GM11168 (cell line): Measurements from ENCODE around the gene RPS6KA2.

ENCODE experiments used
- in situ Hi-C: fragments of 300-500 bp; cut with MboI; formaldehyde crosslinking; loops from one replicate; pipeline ENCODE4 v1.12.0; 2022; ENCODE audit warnings: low sequenced_read_pairs; ENCODE audit not compliant: unreplicated experiment

The RPS6KA2 gene

GRCh38 chr6:166656230-166657151 lies 29.4 kb upstream of the RPS6KA2 start:
- in situ Hi-C loops, result no loop called here

- in situ Hi-C loops, result no loop called here
These were observed 28.7 kb upstream of the RPS6KA2 start for GRCh38 chr6:166655713-166656229.

- in situ Hi-C loops, result no loop called here
These were observed 28.2 kb upstream of the RPS6KA2 start for GRCh38 chr6:166655251-166655650.

GRCh38 chr6:166654573-166654972 lies 27.5 kb upstream of the RPS6KA2 start:
- in situ Hi-C loops, result no loop called here

GRCh38 chr6:166653639-166653941 lies 26.5 kb upstream of the RPS6KA2 start:
- in situ Hi-C loops, result no loop called here

DNA sequence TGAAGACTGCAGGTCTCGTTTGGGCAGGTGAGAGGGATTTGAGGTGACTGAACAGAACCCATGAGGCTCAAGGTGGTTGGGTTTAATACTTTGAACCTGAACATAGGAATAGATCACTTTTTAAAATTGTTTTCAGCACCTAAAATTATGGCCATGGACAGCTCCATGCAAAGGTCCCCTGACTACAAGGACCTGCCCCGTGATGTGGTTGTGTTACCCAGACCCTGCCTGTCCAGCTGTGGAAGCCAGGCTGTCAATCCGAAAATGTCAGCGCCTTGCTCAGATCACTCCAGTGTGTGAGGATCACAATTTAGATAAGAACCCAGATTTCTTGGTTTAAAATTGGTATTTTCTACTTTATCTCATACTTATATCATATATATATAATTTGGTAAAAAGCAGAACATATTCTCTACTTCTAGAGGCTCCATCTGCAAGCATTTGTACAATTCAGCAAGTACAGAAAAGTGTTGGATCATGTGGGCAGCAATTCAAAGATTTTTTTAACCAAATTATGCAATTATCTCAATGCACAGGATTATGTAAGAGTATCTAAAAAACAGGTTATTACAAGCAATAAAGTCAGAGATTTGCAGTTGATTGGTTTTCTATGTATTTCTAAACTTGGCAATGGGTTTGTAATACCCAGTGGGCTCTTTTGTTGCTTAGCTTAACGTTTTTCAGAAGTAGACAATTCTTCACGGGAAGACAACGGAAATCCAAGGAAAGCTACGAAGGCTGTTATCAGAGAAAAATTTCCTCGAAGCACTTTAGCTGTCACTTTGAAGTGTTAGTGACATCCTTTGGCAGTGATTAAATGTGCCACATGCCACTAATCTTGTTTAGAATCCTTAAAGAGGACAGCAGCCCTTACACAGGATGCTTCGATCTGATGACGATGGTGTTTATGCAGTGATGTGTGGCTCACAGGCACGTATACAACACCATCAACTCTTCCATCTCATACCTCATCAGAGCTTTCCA lies 24.1 kb upstream of the RPS6KA2 start:
- in situ Hi-C loops, result no loop called here

GRCh38 chr6:166650047-166650446 lies 23.0 kb upstream of the RPS6KA2 start:
- in situ Hi-C loops, result no loop called here

GRCh38 chr6:166648846-166649245 lies 21.8 kb upstream of the RPS6KA2 start:
- in situ Hi-C loops, result no loop called here

DNA sequence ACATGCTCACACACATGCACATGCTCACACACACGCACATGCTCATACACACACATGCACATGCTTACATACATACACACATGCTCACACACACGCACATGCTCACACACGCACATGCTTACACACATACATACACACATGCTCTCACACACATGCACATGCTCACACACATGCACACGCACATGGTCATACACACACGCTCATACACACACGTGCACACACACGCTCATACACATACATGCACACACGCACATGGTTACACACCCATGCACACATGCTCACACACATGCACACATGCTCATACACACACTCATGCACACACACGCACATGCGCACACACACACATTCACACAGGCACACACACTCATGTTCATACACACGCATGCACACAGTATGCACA lies 20.8 kb upstream of the RPS6KA2 start:
- in situ Hi-C loops, result no loop called here

GRCh38 chr6:166646716-166647115 lies 19.7 kb upstream of the RPS6KA2 start:
- in situ Hi-C loops, result no loop called here

- in situ Hi-C loops, result no loop called here
These were observed 18.8 kb upstream of the RPS6KA2 start for GRCh38 chr6:166645896-166646295.

DNA sequence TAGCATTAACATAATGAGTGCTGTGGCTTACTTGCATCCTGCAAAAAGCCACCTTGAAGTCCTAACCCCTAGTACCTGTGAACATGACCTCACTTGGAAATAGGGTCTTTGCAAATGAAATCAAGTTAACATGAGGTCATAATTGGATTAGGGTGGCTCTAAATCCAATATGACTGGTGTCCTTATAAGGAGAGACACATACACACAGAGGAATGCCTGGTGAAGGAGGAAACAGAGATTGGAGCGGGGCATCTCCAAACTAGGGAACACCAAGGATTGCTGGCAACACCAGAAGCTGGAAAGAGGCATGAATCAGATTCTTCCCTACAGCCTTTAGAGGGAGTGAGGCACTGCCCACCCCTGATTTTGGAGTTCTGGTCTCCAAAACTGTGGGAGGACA lies 17.6 kb upstream of the RPS6KA2 start:
- in situ Hi-C loops, result no loop called here

GRCh38 chr6:166643891-166644590 lies 17.0 kb upstream of the RPS6KA2 start:
- in situ Hi-C loops, result no loop called here

DNA sequence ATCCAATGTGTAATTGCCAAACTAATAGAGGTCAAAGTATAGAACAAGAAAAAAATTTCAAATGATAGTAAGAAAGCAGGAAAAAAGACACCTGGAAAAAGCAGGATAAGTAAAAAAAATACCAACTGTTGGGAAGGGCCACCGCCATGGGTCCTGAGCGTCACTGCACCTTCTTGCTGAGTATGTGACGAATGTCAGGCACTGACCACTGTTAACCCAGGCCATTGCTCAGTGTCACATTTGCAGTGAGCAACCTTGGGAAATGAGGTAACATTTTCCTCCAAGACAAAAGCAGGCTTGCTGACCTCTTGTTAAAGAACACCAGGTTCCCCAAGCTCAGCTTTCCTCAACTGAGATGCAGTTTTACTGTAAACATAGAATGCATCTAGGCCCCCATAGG lies 15.6 kb upstream of the RPS6KA2 start:
- in situ Hi-C loops, result no loop called here

DNA sequence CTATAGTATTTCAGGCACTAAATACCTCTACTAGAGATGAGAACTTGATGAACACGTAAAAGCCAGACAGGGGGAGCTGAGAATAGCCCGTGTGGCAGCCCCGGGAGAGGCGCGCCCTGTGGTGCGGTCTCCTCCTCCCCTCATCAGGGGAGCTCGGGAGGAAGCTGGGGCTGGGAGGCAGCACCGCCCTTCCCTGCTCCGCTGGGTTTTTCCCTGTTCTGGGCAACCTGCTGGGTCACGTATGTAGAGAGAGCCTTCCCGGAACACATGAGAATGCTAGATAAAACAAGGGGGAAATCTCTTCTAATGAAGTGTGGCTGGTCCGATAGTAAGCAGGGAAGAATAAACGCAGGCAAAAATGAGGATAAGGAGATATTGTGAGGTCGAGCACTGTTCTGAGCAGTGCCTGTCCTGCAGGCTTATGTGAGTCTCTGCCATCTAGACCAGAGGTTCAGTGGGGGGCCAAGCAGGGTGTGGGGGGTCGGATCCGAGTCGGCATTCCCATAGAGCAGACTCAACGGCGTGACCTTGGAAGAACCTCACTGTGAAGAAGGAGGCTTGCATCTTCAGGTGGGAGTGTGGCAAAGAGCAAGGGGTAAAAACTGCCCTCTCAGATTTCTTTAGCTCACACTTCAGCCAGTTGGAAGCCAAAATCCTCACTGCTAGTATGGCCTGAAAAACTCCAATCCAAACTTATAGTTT lies 13.4 kb upstream of the RPS6KA2 start:
- in situ Hi-C loops, result no loop called here

- in situ Hi-C loops, result no loop called here
These were observed 12.9 kb upstream of the RPS6KA2 start for GRCh38 chr6:166639921-166640320.

DNA sequence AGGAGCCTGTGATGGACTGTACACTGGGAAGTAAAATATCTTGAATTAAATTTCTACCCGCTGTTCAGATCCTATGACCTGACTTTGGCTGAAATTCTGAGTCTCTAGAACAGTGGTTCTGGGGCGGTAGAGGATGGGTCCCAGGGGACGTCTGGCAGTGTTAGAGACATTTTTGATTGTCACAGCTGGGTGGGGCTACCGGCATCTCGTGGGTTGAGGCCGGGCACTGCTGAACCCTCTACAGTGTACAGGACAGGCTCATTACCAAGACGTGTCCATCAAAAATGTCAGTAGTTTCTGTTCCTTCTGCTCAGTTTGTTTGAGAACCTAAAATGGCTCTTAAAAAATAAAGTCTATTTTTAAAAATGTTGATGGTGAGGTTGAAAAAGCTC lies 11.5 kb upstream of the RPS6KA2 start:
- in situ Hi-C loops, result no loop called here

- in situ Hi-C loops, result no loop called here
These were observed 10.9 kb upstream of the RPS6KA2 start for GRCh38 chr6:166637812-166638572.

GRCh38 chr6:166636934-166637333 lies 9.9 kb upstream of the RPS6KA2 start:
- in situ Hi-C loops, result no loop called here
